Central memory CD4-positive, alpha-beta T cell (primary cell): ENCODE data around the gene NAP1L4.
"Not testable (repeated sequence)": the region's sequence is repeated elsewhere in the genome, so short reads cannot be mapped to it uniquely, and the experiment has no call there.

Experiments used
- DNase-seq: peaks from one replicate; pipeline ENCODE4 v3.0.0; 2022

The NAP1L4 gene

DNA sequence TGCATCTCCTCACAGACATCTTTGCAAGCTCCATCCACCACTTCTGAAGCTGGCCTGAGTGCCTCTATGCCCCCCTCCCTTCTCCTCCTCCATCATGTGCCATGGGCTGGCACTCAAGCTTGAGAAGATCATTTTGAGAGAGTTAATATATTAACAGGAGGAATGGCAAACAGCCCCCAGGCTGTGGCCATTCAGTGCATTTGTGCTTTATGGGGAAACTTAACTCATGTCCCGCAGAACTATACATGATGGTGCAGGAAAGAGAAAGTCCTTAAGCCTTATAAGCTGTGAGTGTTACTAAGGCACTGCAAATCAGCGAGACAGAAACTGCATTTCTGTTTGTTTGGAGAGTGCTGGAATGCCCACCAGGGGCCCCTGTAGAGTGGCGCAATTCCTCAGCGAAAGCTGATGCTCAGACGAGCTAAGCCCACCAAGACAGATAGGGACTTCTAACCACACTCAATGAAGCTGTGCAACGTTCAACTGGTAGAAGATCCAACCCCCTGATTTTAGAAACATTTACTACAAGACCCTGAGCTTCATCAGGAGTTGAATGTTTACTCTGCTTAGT, 36.1 kb downstream of the NAP1L4 start:
- DNase-seq: no peak

DNA sequence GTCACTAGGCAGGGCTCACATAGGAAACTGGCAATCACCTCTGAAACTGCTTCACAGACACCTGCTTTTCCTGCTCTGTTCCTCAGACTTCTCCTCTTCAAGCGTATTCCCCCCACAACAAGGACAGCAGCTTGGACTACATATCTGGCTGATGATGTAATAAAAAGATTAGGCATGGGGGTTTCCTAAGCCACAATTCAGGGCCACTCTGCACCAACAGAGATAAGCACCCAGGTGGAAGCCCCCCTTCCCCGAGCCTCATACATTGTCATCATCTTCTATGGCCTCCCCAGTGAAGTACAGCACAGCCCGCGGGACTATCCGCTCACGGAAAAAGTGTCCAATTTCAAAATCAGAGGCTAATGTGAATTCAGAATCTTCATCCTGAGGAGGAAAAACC, 37.9 kb downstream of the NAP1L4 start:
- DNase-seq: no peak

GRCh38 chr11:2952290-2952689, 39.8 kb downstream of the NAP1L4 start:
- no peak for DNase-seq

DNA sequence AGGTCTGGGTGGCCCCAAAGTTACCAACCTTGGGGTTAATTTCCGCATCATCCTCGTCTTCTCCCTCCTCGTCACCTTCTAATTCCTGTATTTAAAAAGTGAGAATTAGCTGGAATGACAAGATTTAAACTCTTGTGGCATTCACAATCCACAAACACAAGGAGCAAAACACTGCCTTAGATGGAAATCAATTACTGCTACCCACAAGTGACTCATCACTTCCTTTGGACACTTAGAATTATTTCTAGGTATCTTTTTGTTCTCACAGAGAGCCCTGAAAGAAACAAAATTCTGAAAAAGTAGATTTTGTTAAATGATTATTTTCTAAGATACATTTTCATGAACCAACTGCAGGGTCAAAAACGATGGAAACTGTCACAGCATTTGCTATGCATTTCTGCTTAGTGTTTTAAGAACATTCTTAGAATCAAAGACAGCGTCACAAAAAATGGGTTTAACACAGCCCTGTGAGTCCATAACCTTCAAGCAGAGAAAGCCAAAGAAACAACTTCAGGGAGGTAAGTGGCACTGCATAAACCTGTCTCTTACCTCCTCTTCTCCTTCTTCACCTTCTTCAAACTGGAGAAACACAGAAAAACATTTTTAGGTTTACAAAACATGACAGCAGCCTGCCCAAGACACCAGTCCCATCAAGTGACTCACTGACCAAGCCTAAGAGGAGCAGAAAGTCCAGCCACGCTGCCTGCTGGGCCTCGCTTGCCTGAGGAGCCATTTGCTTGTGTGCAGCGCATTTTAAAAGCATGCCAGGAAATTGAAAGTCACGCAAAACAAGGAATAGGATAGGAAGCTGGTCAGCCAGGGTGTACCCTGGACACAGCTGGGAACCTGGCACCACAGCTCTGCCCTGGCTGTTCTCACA, 40.7 kb downstream of the NAP1L4 start:
- no peak for DNase-seq

DNA sequence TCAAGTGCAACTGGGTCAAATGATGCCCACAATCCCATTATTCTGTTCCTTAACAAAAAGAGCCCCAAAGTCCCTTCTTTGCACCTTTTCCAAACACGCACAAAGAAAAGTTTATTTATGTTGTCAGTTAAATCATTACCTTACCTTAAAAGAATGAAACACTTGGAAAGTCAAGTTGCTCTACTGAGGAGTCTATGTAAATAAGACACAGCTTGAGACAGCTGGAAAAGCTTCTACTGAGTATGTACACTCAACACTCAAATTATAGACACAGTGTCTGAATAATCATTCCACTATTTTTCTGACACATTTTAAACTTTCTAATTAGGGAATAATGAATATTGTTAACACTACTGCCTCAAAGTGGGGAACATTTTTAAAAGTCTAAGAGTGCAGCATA, 41.3 kb downstream of the NAP1L4 start:
- DNase-seq: no peak

GRCh38 chr11:2949920-2950319, 42.2 kb downstream of the NAP1L4 start:
- no peak for DNase-seq

- no peak for DNase-seq
Measured at GRCh38 chr11:2947744-2948143, 44.4 kb downstream of the NAP1L4 start.

- no peak for DNase-seq
Measured at GRCh38 chr11:2945757-2946287, 46.3 kb downstream of the NAP1L4 start.

GRCh38 chr11:2945031-2945756, 46.9 kb downstream of the NAP1L4 start:
- peak; percentile 41 for DNase-seq

DNA sequence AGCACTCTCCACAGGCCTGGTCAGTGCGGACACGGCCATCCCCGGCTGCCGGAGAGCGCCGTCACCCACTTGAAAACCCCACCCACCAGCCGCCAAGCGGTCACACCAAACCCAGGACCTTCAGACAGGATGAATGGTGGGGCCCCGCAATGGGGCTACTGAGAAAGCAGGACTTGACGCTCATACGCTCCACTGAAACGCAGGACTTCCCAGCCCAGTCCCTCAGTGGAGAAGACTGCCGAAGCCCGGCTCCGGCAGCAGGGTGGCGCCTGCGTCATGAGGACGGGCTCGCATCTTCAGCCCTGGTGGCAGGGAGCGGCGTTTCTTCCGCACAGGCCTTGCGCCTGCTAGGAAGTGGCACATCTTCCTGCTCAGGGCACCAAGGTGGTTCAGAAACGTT, 47.6 kb downstream of the NAP1L4 start:
- no peak for DNase-seq

- no peak for DNase-seq
Measured at GRCh38 chr11:2943711-2944118, 48.4 kb downstream of the NAP1L4 start.

GRCh38 chr11:2942872-2943710, 49.0 kb downstream of the NAP1L4 start:
- DNase-seq: no peak

DNA sequence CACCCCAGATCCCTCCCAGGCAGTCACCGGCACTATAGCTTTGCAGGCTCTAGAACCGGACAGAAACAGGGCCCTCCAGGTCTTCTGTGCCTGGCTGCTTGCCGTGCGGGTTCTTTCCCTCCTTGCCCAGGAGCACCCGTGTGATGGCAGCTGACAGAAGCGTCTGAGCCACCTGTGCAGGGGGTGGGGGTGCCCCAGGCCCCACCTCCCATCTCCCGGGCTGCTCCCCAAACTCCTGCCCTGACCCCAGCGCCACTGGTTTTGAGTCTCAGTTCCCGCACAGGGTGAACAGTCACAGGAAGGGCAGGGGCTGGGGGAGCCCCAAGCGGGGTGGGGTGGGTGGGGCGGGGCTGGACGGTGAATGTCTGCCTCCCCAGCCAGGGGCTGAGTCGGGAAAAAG, 49.7 kb downstream of the NAP1L4 start:
- no peak for DNase-seq

DNA sequence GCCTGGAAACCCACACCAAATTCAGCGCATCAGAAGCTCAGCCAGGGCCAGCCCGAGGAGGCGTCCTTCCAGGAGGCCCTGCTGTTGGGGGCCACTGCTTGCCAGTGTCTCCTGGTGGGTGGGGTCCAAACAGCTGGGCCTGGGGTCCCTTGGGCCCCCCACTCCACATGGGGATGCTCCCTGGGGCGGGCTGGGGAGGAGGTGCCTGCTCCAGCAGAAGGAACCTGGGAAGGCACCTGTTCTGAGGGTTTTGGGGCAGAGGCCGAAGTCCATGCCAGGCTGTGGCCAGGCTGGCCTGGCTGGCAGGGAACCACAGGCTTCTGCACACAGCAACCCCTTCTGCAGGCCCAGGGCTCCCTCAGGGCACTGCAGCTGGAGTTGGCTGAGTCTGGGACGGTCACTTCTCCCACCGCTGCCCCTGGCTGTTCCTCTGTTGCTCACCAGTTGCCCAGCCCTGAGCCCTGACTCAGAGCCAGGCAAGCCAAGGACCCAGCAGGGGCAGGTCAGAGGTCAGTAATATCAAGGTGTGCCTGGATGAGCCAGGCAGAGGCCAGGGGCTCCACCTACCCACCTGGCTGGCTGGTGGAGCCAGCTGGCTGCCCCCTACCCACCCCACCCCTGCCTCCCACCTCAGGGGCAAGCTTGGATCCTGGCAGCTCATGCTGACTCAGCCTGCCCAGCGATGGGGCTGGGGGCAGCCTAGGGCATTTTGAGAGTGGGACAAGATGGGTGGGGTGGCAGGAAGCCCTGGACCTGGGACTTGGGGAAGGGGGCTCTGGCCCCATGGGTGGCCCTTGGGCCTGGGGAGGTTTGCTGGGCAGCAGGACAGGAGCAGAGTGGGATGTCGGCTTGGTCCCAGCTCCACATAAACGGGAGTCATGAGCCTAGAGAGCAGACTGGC, 51.0 kb downstream of the NAP1L4 start:
- DNase-seq: no peak

- no peak for DNase-seq
Measured at GRCh38 chr11:2940147-2940920, 51.8 kb downstream of the NAP1L4 start.

DNA sequence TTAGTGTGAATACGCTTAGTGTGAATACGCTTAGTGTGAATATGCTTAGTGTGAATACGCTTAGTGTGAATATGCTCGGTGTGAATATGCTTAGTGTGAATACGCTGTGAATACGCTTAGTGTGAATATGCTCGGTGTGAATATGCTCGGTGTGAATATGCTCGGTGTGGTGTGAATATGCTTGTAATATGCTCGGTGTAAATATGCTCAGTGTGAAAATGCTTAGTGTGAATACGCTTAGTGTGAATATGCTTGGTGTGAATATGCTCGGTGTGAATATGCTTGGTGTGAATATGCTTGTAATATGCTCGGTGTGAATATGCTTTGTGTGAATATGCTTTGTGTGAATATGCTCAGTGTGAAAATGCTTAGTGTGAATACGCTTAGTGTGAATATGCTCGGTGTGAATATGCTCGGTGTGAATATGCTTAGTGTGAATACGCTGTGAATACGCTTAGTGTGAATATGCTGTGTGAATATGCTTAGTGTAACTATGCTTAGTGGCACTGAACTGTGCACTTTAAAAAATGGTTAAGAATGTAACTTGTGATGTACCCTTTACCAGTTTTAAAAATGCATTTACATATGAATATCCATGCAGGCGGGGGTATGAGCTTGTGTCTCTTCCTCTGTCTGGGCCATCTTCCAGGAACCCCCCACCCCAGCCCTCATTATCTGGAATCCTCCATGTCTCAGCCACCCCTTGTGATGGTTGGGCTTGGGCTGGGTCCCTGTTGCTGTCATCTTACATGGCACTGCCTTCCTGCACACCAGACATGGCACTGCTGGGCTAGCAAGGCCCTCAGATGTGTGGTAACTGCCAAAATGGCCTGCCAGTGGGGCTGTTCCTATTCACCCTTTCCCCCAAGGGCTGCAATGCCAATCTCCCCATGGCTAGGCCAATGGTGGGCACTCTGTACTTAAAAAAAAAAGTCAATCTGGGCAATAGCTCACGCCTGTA, 53.4 kb downstream of the NAP1L4 start:
- not testable (repeated sequence) for DNase-seq

DNA sequence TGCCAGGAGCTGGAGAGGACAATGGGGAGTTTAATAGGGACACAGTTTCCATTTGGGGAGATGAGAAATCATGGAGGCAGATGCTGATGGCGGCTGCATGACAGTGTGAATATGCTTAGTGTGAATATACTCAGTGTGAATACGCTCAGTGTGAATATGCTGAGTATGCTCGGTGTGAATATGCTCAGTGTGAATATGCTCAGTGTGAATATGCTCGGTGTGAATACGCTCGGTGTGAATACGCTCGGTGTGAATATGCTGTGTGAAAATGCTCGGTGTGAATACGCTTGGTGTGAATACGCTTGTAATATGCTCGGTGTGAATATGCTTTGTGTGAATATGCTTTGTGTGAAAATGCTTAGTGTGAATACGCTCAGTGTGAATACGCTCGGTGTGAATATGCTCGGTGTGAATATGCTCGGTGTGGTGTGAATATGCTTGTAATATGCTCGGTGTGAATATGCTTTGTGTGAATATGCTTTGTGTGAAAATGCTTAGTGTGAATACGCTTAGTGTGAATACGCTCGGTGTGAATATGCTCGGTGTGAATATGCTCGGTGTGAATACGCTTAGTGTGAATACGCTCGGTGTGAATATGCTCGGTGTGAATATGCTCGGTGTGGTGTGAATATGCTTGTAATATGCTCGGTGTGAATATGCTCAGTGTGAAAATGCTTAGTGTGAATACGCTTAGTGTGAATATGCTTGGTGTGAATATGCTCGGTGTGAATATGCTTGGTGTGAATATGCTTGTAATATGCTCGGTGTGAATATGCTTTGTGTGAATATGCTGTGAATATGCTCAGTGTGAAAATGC, 54.3 kb downstream of the NAP1L4 start:
- DNase-seq: not testable (repeated sequence)

GRCh38 chr11:2934611-2935239, 57.4 kb downstream of the NAP1L4 start:
- DNase-seq: no peak
